Right atrium auricular region (tissue), 2 donors: ENCODE results near the gene TRUB1. TPM values are rescaled to one million over a fixed set of nuclear protein-coding genes. Genes with fewer than 3 reads are reported as not detected.

Experiments
- DNase-seq: peaks from one replicate; pipeline ENCODE4 v3.0.0-alpha.2; 2019; ENCODE audit warnings: low spot score
- H3K27ac ChIP-seq, 2 donors: fragments of 200-600 bp; sonication (generic); 1 replicate in 1 of 2; 2 replicates in 1 of 2; pipeline ENCODE4 v1.5.1; 2016 to 2019
- H3K27me3 ChIP-seq, 2 donors: fragments of 200-600 bp; sonication (generic); one replicate each; pipeline versions ENCODE4 v1.5.1 to v1.6.0; 2017 to 2019
- H3K36me3 ChIP-seq: fragments of 200-600 bp; sonication (generic); one replicate; pipeline ENCODE4 v1.5.1; 2016
- H3K4me1 ChIP-seq, 2 donors: fragments of 200-600 bp; sonication (generic); one replicate each; pipeline versions ENCODE4 v1.5.1 to v1.6.0; 2017 to 2019
- H3K4me3 ChIP-seq, 2 donors: fragments of 200-600 bp; sonication (generic); 1 replicate in 1 of 2; 2 replicates in 1 of 2; pipeline ENCODE4 v1.5.1; 2017 to 2019; ENCODE audit warnings: mild to moderate bottlenecking in 1 of 2, moderate library complexity in 1 of 2
- H3K9me3 ChIP-seq, 2 donors: fragments of 200-600 bp; sonication (generic); one replicate each; pipeline ENCODE4 v1.5.1; 2019
- CTCF ChIP-seq, 2 donors: fragments of 200-600 bp; sonication (generic); IDR thresholded peaks; one replicate each; pipeline ENCODE4 v1.5.1; 2019; ENCODE audit warnings: antibody characterized with exemption in 2 of 2
- total RNA-seq, 2 donors: library from RNA; depleted of rRNA; stranded (reverse); fragments of >200 nt; gene quantifications; one replicate each; pipeline ENCODE4 v1.1.0, GENCODE V29; 2016

TRUB1 gene
- total RNA-seq, 2 donors from 2014 or later: 15.3 to 22.9 TPM

GRCh38 chr10:115018185-115018931, 80.4 kb downstream of the TRUB1 start:
- Histone ChIP-seq H3K27ac (no peak overlapping the region), H3K4me1 (no peaks in the 10 kb centered on the region), H3K36me3 (no peaks in the 10 kb centered on the region), H3K4me3 (no peak overlapping the region), H3K27me3 (no peaks in the 10 kb centered on the region), H3K9me3 (no peaks in the 10 kb centered on the region)
- TF ChIP-seq CTCF (IDR thresholded peaks at IDR 0.05): no peak
- no peak for DNase-seq

DNA sequence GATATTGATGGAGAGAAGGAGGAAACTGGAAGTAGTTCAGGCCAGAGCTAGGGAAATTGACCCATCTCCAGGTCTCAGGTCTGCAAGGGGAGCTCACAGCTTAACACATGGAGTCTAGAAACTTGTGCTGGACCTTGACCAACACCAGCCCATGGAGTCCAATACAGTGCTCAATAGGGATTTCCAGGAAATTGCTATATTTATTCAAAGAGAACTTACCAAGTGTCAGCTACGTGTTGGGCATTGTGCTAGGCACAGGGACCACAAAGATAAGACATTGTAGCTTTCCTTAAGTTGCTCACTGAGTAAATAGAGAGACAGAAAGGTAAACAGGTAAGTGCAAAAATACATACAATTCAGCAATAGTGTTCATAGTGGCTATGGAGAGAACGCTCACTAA, 82.5 kb downstream of the TRUB1 start:
- DNase-seq: no peak
- TF ChIP-seq CTCF (IDR thresholded peaks at IDR 0.05): no peak
- Histone ChIP-seq H3K4me3 (no peak overlapping the region), H3K27ac (no peak overlapping the region), H3K9me3 (no peaks in the 10 kb centered on the region), H3K36me3 (no peaks in the 10 kb centered on the region), H3K27me3 (no peaks in the 10 kb centered on the region), H3K4me1 (no peaks in the 10 kb centered on the region)

- Histone ChIP-seq H3K27me3 (no peaks in the 10 kb centered on the region), H3K4me3 (no peak overlapping the region), H3K9me3 (no peaks in the 10 kb centered on the region), H3K27ac (no peak overlapping the region), H3K4me1 (no peaks in the 10 kb centered on the region), H3K36me3 (no peaks in the 10 kb centered on the region)
- no peak for TF ChIP-seq CTCF (IDR thresholded peaks at IDR 0.05)
- DNase-seq: no peak
Measured at GRCh38 chr10:115022733-115023132, 84.7 kb downstream of the TRUB1 start.

- H3K36me3 ChIP-seq: no peaks in the 10 kb centered on the region
- TF ChIP-seq CTCF (IDR thresholded peaks at IDR 0.05): no peak
- no peak overlapping the region for H3K27ac ChIP-seq
- H3K27me3 ChIP-seq: no peaks in the 10 kb centered on the region
- no peak for DNase-seq
- no peak overlapping the region for H3K4me3 ChIP-seq
- H3K4me1 ChIP-seq: no peaks in the 10 kb centered on the region
- no peaks in the 10 kb centered on the region for H3K9me3 ChIP-seq
Measured at GRCh38 chr10:115023715-115024114, 85.7 kb downstream of the TRUB1 start.

- no peak for DNase-seq
Measured at GRCh38 chr10:115024371-115024770, 86.4 kb downstream of the TRUB1 start.

More at GRCh38 chr10:115024371-115024770, 86.4 kb downstream of the TRUB1 start:
- TF ChIP-seq CTCF (IDR thresholded peaks at IDR 0.05): no peak
- Histone ChIP-seq H3K27me3 (no peaks in the 10 kb centered on the region), H3K27ac (no peak overlapping the region), H3K36me3 (no peaks in the 10 kb centered on the region), H3K4me1 (no peaks in the 10 kb centered on the region), H3K4me3 (no peak overlapping the region), H3K9me3 (no peaks in the 10 kb centered on the region)
